GM23248 (cell line): Measurements from ENCODE around the gene PDE3B. TPM values are rescaled to one million over a fixed set of nuclear protein-coding genes. Genes with fewer than 3 reads are reported as not detected.

Source experiments
- DNase-seq: peaks from one replicate; pipeline ENCODE4 v3.0.0-alpha.2; 2015
- H2AFZ ChIP-seq: fragments of 200-600 bp; sonication (generic); 2 replicates; pipeline ENCODE4 v1.6.1; 2016; ENCODE audit warnings: antibody characterized with exemption
- H3F3A ChIP-seq: fragments of 200-600 bp; sonication (generic); 2 replicates; pipeline ENCODE4 v1.6.1; 2016; ENCODE audit warnings: mild to moderate bottlenecking, antibody characterized with exemption, mixed run types; ENCODE audit not compliant: insufficient read depth
- H3K27ac ChIP-seq: fragments of 200-600 bp; sonication (generic); 2 replicates; pipeline ENCODE4 v1.5.1; 2016; ENCODE audit warnings: mild to moderate bottlenecking
- H3K27me3 ChIP-seq: fragments of 200-600 bp; sonication (generic); replicated peaks from 2 replicates; pipeline ENCODE4 v1.6.1; 2016; ENCODE audit warnings: mild to moderate bottlenecking; ENCODE audit not compliant: insufficient read depth
- H3K36me3 ChIP-seq: fragments of 200-600 bp; sonication (generic); 2 replicates; pipeline ENCODE4 v1.6.1; 2016; ENCODE audit warnings: low read depth, mild to moderate bottlenecking
- H3K4me1 ChIP-seq: fragments of 200-600 bp; sonication (generic); 2 replicates; pipeline ENCODE4 v1.6.1; 2016; ENCODE audit warnings: mild to moderate bottlenecking; ENCODE audit not compliant: insufficient read depth
- H3K4me2 ChIP-seq: fragments of 200-600 bp; sonication (generic); one replicate; pipeline ENCODE4 v1.6.1; 2016; ENCODE audit warnings: mild to moderate bottlenecking; ENCODE audit not compliant: unreplicated experiment
- H3K4me3 ChIP-seq: fragments of 200-600 bp; sonication (generic); 2 replicates; pipeline ENCODE4 v1.5.1; 2016; ENCODE audit warnings: mild to moderate bottlenecking
- H3K79me2 ChIP-seq: fragments of 200-600 bp; sonication (generic); 2 replicates; pipeline ENCODE4 v1.6.1; 2016; ENCODE audit warnings: mild to moderate bottlenecking; ENCODE audit not compliant: insufficient read depth
- H3K9ac ChIP-seq: fragments of 200-600 bp; sonication (generic); 2 replicates; pipeline ENCODE4 v1.6.1; 2016; ENCODE audit warnings: mild to moderate bottlenecking
- H3K9me2 ChIP-seq: fragments of 200-600 bp; sonication (generic); 2 replicates; pipeline ENCODE4 v1.6.1; 2016; ENCODE audit warnings: mixed run types, mild to moderate bottlenecking, moderate library complexity; ENCODE audit not compliant: insufficient read depth
- H3K9me3 ChIP-seq: fragments of 200-600 bp; sonication (generic); one replicate; pipeline ENCODE4 v1.6.1; 2017; ENCODE audit warnings: low read depth
- H4K20me1 ChIP-seq: fragments of 200-600 bp; sonication (generic); 2 replicates; pipeline ENCODE4 v1.6.0; 2016; ENCODE audit not compliant: insufficient read depth
- EZH2 ChIP-seq: fragments of 200-600 bp; sonication (generic); IDR thresholded peaks from 2 replicates; pipeline ENCODE4 v1.6.1; 2018; ENCODE audit warnings: antibody characterized with exemption, mild to moderate bottlenecking; ENCODE audit not compliant: insufficient read depth, poor library complexity, severe bottlenecking
- EZH2phosphoT487 ChIP-seq: fragments of 200-600 bp; sonication (generic); IDR thresholded peaks from 2 replicates; pipeline ENCODE4 v1.6.1; 2018; ENCODE audit warnings: antibody characterized with exemption, moderate library complexity, mild to moderate bottlenecking, low read depth; ENCODE audit not compliant: insufficient read depth
- WGBS, 2 experiments: methylation state at CpG; one replicate each; pipeline ENCODE4 v1.1.6; 2015 to 2017; ENCODE audit warnings: low lambda C conversion rate in 2 of 2, low coverage in 1 of 2; ENCODE audit errors: missing lambda C conversion rate in 2 of 2; 5-methylcytosine and 5-hydroxymethylcytosine counted together
- in situ Hi-C: fragments of 300-500 bp; cut with MboI; formaldehyde crosslinking; loops from 2 replicates; pipeline ENCODE4 v1.15.0; 2020
- polyA plus RNA-seq: library from polyadenylated mRNA; unstranded; fragments of >200 nt; fragmentation: Nextera tagmentation; extraction: Ambion mirVana; gene quantifications from 2 replicates; pipeline ENCODE4 v1.2.1, GENCODE V29; 2016
- total RNA-seq: library from RNA; depleted of rRNA; stranded (reverse); fragments of >200 nt; shearing (Covaris generic); gene quantifications from 2 replicates; pipeline ENCODE4 v1.2.3, GENCODE V29; 2014

PDE3B gene
- total and polyA plus RNA-seq, 2 experiments from 2014 or later = not detected

- DNase-seq = no peak
- Histone ChIP-seq H4K20me1 (no peaks in the 10 kb centered on the region), H3K36me3 (no peaks in the 10 kb centered on the region), H3K4me3 (no peak overlapping the region), H3K4me1 (no peaks in the 10 kb centered on the region), H3K9me3 (no peaks in the 10 kb centered on the region), H3K79me2 (no peaks in the 10 kb centered on the region), H3K9me2 (no peaks in the 10 kb centered on the region), H3K27ac (no peak overlapping the region), H3F3A (no peaks in the 10 kb centered on the region), H3K4me2 (no peak overlapping the region), H3K9ac (no peak overlapping the region), H3K27me3 (peaks cover 9% of the 10 kb centered on the region), H2AFZ (no peak overlapping the region)
- in situ Hi-C loops = no loop called here
- TF ChIP-seq EZH2phosphoT487 = no peak
- no peak for TF ChIP-seq EZH2
- WGBS, 2 experiments = 82% methylated on average over 1 of the region's 1 CpG
Measured at GRCh38 chr11:14764179-14764578, 120.6 kb downstream of the PDE3B start.

- in situ Hi-C loops = no loop called here
- Histone ChIP-seq H3K4me1 (no peaks in the 10 kb centered on the region), H3F3A (no peaks in the 10 kb centered on the region), H3K79me2 (no peaks in the 10 kb centered on the region), H3K9me3 (no peaks in the 10 kb centered on the region), H3K9me2 (no peaks in the 10 kb centered on the region), H4K20me1 (no peaks in the 10 kb centered on the region), H3K27me3 (peaks cover 9% of the 10 kb centered on the region), H3K4me2 (no peak overlapping the region), H3K27ac (no peak overlapping the region), H2AFZ (no peak overlapping the region), H3K36me3 (no peaks in the 10 kb centered on the region), H3K9ac (no peak overlapping the region), H3K4me3 (no peak overlapping the region)
- TF ChIP-seq EZH2 (no peak), EZH2phosphoT487 (no peak)
- 65 to 68% methylated on average over 6 of the region's 6 CpGs for WGBS, 2 experiments
- DNase-seq = peak; percentile 9
Measured at GRCh38 chr11:14764579-14765527, 121.2 kb downstream of the PDE3B start.

GRCh38 chr11:14766585-14766984, 123.0 kb downstream of the PDE3B start:
- Histone ChIP-seq H3K79me2 (no peaks in the 10 kb centered on the region), H3K4me1 (no peaks in the 10 kb centered on the region), H3K9me2 (no peaks in the 10 kb centered on the region), H3K36me3 (no peaks in the 10 kb centered on the region), H3K9me3 (no peaks in the 10 kb centered on the region), H3F3A (no peaks in the 10 kb centered on the region), H3K27me3 (peaks cover 9% of the 10 kb centered on the region), H2AFZ (no peak overlapping the region), H3K4me2 (no peak overlapping the region), H4K20me1 (no peaks in the 10 kb centered on the region), H3K9ac (no peak overlapping the region), H3K4me3 (no peak overlapping the region), H3K27ac (no peak overlapping the region)
- in situ Hi-C loops = no loop called here
- DNase-seq = no peak
- no peak for TF ChIP-seq EZH2
- TF ChIP-seq EZH2phosphoT487 = no peak

- no peaks in the 10 kb centered on the region for H3K9me2 ChIP-seq
- H3K36me3 ChIP-seq = no peaks in the 10 kb centered on the region
- no peak overlapping the region for H3K4me3 ChIP-seq
- 52 to 53% methylated on average over 2 of the region's 2 CpGs for WGBS, 2 experiments
- H4K20me1 ChIP-seq = no peaks in the 10 kb centered on the region
- TF ChIP-seq EZH2 (no peak), EZH2phosphoT487 (no peak)
- no peak overlapping the region for H3K27ac ChIP-seq
- no peaks in the 10 kb centered on the region for H3K79me2 ChIP-seq
- H3K4me2 ChIP-seq = no peak overlapping the region
- no peaks in the 10 kb centered on the region for H3K4me1 ChIP-seq
- no peaks in the 10 kb centered on the region for H3K9me3 ChIP-seq
- H2AFZ ChIP-seq = no peak overlapping the region
- no peak overlapping the region for H3K9ac ChIP-seq
- peaks cover 9% of the 10 kb centered on the region for H3K27me3 ChIP-seq
- H3F3A ChIP-seq = no peaks in the 10 kb centered on the region
- in situ Hi-C loops = no loop called here
- no peak for DNase-seq
Measured at GRCh38 chr11:14768526-14769188, 125.1 kb downstream of the PDE3B start.
